Choroid plexus epithelial cell (primary cell): Measurements from ENCODE around the gene GPRC5A.

Source experiments
- DNase-seq: peaks from one replicate; pipeline ENCODE4 v3.0.0-alpha.2; 2010; ENCODE audit warnings: low read depth
- H3K4me3 ChIP-seq: 2 replicates; pipeline ENCODE4 v1.5.1; 2011; ENCODE audit warnings: low read depth, mild to moderate bottlenecking, control low read depth, low read length, moderate library complexity
- TF ChIP-seq, protein P1 (sequence below): conservative IDR thresholded peaks from 2 replicates; pipeline ENCODE4 v1.5.1; 2011; ENCODE audit warnings: low read depth, mild to moderate bottlenecking, control low read depth, inconsistent platforms, low read length, moderate library complexity

Gene GPRC5A

DNA sequence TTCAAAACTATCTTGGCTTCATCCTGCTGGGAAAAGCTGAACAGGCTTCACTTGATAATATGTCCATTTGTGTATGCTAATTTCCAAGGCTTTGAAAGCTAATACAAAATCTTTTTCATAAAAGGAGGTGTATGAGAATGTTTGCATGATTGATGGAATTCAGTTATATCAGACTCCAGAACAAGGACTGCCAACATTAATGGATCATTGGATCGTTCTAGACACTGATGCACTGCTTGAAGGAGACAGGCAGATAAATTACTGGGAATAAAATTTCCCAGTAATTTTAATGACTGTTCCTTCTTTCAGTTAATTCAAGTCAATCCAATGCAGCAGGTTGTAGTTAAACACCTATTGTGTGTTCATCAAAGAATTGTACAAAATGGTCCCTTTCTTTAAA lies 60.1 kb downstream of the GPRC5A start:
- H3K4me3 ChIP-seq = no peak overlapping the region
- DNase-seq = no peak
- TF ChIP-seq, protein P1, sequence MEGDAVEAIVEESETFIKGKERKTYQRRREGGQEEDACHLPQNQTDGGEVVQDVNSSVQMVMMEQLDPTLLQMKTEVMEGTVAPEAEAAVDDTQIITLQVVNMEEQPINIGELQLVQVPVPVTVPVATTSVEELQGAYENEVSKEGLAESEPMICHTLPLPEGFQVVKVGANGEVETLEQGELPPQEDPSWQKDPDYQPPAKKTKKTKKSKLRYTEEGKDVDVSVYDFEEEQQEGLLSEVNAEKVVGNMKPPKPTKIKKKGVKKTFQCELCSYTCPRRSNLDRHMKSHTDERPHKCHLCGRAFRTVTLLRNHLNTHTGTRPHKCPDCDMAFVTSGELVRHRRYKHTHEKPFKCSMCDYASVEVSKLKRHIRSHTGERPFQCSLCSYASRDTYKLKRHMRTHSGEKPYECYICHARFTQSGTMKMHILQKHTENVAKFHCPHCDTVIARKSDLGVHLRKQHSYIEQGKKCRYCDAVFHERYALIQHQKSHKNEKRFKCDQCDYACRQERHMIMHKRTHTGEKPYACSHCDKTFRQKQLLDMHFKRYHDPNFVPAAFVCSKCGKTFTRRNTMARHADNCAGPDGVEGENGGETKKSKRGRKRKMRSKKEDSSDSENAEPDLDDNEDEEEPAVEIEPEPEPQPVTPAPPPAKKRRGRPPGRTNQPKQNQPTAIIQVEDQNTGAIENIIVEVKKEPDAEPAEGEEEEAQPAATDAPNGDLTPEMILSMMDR = no peak

DNA sequence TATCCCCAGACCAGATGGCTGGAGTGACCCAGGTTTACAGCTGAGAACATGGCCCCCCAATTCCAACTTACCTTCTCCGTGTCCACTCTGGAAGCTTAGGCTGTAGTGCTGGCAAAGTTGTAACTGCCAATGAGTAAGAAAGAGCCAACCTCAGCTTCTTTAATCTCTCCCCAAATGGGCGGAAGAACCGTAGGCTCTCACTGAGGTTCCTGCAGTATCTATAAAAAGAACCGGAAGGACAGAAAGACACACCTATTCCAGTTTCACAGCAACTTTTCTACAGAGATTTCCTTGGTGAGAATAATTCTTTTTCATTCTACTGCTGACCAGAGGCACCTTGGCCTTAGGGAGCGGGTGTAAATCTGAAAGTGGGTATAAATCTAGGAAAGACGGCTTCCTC lies 60.7 kb downstream of the GPRC5A start, which contains the start of gene GPRC5D:
TSS of gene GPRC5D (minus strand) at position 135 of the 400 bp plus-strand sequence. CDS start 1,786 bp downstream, outside the sequence.
- H3K4me3 ChIP-seq = no peak within 1 kb of the TSS
- TF ChIP-seq, protein P1 = no peak
- no peak for DNase-seq

DNA sequence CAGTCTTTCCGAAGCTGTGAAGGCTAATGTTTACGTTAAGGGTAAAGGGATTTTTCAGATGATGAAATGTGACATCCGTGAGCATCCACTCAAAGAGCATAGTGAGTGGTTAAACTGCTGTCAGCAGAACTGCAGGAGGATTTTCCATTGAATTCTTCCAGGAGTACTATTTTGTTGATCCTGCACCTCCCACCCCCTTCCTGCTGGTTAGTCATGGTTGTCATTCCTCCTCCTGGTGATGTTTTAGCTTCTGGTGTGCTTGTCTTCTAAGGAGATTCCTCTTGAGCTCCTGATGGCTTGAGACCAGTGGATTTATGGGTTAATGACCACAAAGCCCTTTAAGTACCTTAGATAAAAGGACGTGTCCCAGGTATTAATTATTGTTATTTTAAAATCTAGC lies 63.0 kb downstream of the GPRC5A start:
- DNase-seq = peak; percentile 29
- TF ChIP-seq, protein P1 = no peak
- no peak overlapping the region for H3K4me3 ChIP-seq

DNA sequence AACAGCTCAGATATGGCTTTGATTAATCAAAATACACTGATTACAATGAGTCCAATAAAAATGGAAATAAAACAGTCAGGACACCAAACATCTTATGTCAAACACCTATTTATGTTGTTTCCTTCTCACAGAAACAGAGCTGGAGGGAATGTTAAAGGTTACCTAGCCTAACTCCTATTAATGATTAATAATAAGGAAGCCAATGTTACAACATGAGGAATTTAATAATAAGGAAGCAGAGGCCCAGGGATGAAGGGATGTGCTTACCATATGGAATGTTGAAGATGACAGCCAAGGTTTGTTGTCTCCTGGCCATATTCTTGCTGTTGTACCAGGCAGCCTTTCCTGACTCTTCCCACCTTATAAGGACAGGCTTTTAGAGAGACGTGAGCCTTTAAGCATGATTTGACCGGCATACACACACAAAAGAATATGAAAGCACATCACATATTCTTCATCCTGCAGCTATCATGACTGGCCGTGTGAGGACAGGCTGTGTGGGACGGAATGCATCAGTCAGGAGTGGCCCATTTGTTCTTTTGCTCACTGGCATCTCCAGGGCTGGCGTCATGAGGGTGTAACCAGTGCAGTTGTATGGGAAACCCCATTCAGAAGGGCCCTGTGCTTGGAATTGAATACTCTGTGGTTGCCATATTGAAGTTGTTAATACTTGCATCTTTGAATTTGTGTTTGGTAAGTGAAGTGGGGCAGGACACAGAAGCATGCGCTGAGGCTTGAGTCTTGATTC lies 63.7 kb downstream of the GPRC5A start:
- no peak for DNase-seq
- H3K4me3 ChIP-seq = no peak overlapping the region
- TF ChIP-seq, protein P1 = no peak

DNA sequence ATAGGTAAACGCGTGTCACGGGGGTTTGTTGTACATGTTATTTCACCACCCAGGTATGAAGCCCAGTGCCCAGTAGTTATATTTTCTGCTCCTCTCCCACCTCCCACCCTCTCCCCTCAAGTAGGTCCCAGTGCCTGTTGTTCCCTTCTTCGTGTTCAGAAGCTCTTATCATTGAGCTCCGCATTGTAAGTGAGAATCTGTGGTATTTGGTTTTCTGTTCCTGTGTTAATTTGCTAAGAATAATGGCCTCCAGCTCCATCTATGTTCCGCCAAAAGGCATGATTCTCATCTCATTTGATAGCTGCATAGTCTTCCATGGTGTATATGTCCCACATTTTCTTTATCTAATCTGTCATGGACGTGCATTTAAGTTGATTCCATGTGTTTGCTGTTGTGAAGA lies 67.5 kb downstream of the GPRC5A start:
- DNase-seq = no peak
- no peak overlapping the region for H3K4me3 ChIP-seq
- TF ChIP-seq, protein P1 = no peak

DNA sequence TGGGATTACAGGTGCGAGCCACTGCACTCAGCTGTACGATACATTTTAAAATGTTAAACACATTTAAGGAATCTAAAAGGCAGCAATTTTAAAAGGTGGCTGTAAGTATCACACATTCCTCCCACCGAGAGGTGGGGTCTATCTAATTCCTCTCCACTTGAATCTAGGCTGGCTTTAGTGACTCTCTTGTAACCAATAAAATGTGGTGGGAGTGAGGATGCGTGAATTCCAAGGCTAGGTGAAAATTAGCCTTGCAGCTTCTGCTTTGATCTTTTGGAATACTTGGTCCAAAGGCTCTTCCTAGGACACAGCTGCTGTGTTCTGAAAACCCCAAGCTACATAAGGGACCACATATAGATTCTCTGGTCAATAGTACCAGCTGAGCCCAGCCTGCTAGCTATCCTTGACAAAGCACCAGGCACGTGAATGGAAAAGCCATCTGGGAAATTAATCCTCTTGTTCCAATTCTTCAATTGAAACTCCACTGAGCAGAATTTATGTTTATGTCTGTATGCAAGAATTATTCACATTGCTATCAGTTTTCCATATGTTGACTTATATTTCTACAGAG lies 69.4 kb downstream of the GPRC5A start:
- no peak overlapping the region for H3K4me3 ChIP-seq
- no peak for DNase-seq
- TF ChIP-seq, protein P1 = no peak

DNA sequence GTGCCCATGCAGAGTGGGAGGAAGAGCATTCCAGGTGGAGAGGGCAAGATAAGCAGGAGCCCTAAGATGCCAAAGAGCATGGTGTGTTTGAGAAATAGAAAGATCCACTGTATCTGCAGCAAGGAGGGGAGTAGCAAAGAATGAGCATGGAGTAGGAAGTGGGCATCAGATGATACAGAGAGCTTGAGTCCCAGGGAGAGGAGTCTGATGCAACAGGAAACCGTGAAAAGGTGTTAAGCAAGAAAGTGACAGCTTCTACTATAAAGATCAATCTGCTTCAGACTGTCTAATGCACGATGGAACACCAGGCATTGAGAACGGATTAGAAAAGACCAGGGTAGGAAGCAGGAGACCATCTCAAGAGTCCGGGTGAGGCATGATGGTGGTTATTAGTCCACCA lies 72.9 kb downstream of the GPRC5A start:
- no peak overlapping the region for H3K4me3 ChIP-seq
- no peak for DNase-seq
- TF ChIP-seq, protein P1 = no peak
